ENCODE data around the gene EEF1AKMT4. TPM values are rescaled to one million over a fixed set of nuclear protein-coding genes. Genes with fewer than 3 reads are reported as not detected.

The EEF1AKMT4 gene
- total and polyA plus RNA-seq, 10 of the 15 experiments (the other 5 are each of a cell fraction or from before 2014, with no cell fraction given), result 7.5 to 26.8 (median 18.3) TPM

GRCh38 chr3:184241141-184241446 lies 8.4 kb upstream of the EEF1AKMT4 start (continued):
- TF ChIP-seq ZNF217 (IDR thresholded peaks at IDR 0.05) (no peak), PBX3 (IDR thresholded peaks at IDR 0.05; ENCODE audit: insufficient replicate concordance, low read depth, low read length) (no peak), EED (IDR thresholded peaks at IDR 0.05; ENCODE audit: low read depth) (no peak), EGR1 (IDR thresholded peaks at IDR 0.05; ENCODE audit: borderline replicate concordance in 1 of 2, low read depth in 2 of 2, low read length in 2 of 2) (no peak), GABPA (IDR thresholded peaks at IDR 0.05; ENCODE audit: low read depth) (no peak), HDAC6 (IDR thresholded peaks at IDR 0.05; ENCODE audit: unreplicated experiment) (no peak)

- SMC1A ChIA-PET (ENCODE audit: uncharacterized antibody, unreplicated experiment), result no interaction called here
- intact Hi-C loops (cut with micrococcal nuclease; ENCODE audit: unreplicated experiment) (no loop called here), in situ Hi-C loops (cut with MboI) (no loop called here)
- ATAC-seq (peak; percentile 56), DNase-seq (ENCODE audit: low read depth, low spot score) (no peak), FAIRE-seq (no peak)
- Histone ChIP-seq H3K9ac (ENCODE audit: control insufficient read depth, insufficient read depth, low read length) (no peak overlapping the region), H2AFZ (ENCODE audit: control insufficient read depth, low read depth, low read length) (no peak overlapping the region), H3K79me2 (ENCODE audit: control insufficient read depth, insufficient read depth, low read length) (no peaks in the 10 kb centered on the region), H3K9me3 (replicated peaks; ENCODE audit: control insufficient read depth, insufficient read depth, low read length) (no peaks in the 10 kb centered on the region), H3K27me3 (replicated peaks in 1 of 2; ENCODE audit: control insufficient read depth in 2 of 2, insufficient read depth in 2 of 2, low read length in 1 of 2) (no peaks in the 10 kb centered on the region), H3K4me3 (no peak overlapping the region), H3K4me2 (ENCODE audit: control insufficient read depth, insufficient read depth) (no peak overlapping the region), H3K36me3 (ENCODE audit: control insufficient read depth in 2 of 2, insufficient read depth in 2 of 2, low read length in 1 of 2) (peaks cover 17 to 20% of the 10 kb centered on the region in 2 experiments), H3K4me1 (ENCODE audit: control insufficient read depth, insufficient read depth, low read length) (no peaks in the 10 kb centered on the region), H3K27ac (ENCODE audit: control insufficient read depth, insufficient read depth) (no peak overlapping the region), H4K20me1 (ENCODE audit: control insufficient read depth, insufficient read depth) (no peaks in the 10 kb centered on the region)
- CTCF ChIA-PET, result interaction anchor here (0.6 to 3.4 kb wide), 3 partner anchors 14 to 570 kb away, joined by 3 to 11 read pairs (median 4); no protein-coding TSS in a partner anchor
- no TSS peak for BruUV-seq (replicated peaks)
- POLR2A ChIA-PET, result no interaction called here
- RAD21 ChIA-PET (ENCODE audit: unreplicated experiment), result no interaction called here
- 61% methylated on average over 39 of the region's 46 CpGs for WGBS (ENCODE audit: insufficient coverage, insufficient replicate concordance, low lambda C conversion rate, missing lambda C conversion rate)
- peak in 2 of 3 experiments; percentile 28 to 43; a peak in 3 of 6 replicates for TF ChIP-seq CTCF (IDR thresholded peaks at IDR 0.05 in 2 of 3, conservative IDR thresholded peaks at IDR 0.05 in 1 of 3; ENCODE audit: control insufficient read depth in 2 of 3, extremely low read depth in 1 of 3, insufficient read depth in 1 of 3, low read depth in 3 of 3, low read length in 3 of 3)
- TF ChIP-seq GATAD2B (conservative IDR thresholded peaks at IDR 0.05; ENCODE audit: low read depth), result no peak
- TF ChIP-seq NFYA (IDR thresholded peaks at IDR 0.05; ENCODE audit: borderline replicate concordance, low read depth, low read length), result no peak
- TF ChIP-seq RB1 (IDR thresholded peaks at IDR 0.05; ENCODE audit: borderline replicate concordance), result no peak
- TF ChIP-seq EZH2 (IDR thresholded peaks at IDR 0.05; ENCODE audit: borderline replicate concordance, control insufficient read depth, low read depth, low read length), result no peak
- TF ChIP-seq SMC3 (IDR thresholded peaks at IDR 0.05; ENCODE audit: borderline replicate concordance, low read length), result peak; percentile 9; the same call in 1 of the 2 replicates
- TF ChIP-seq CBFB (IDR thresholded peaks at IDR 0.05; ENCODE audit: low read depth), result no peak
- no peak for TF ChIP-seq MTA2 (IDR thresholded peaks at IDR 0.05; ENCODE audit: low read depth)
- TF ChIP-seq RAD21 (IDR thresholded peaks at IDR 0.05; ENCODE audit: insufficient read depth, low read depth, low read length), result peak; percentile 49
- no peak for TF ChIP-seq POLR2AphosphoS5 (IDR thresholded peaks at IDR 0.05; ENCODE audit: low read length)
- TF ChIP-seq PKNOX1 (IDR thresholded peaks at IDR 0.05), result no peak
- no peak for TF ChIP-seq EED (IDR thresholded peaks at IDR 0.05; ENCODE audit: low read depth)
These were observed 7.8 kb upstream of the EEF1AKMT4 start for GRCh38 chr3:184241447-184242296.
